MCF 10A (cell line): ENCODE measurements around the gene CTDSP1. TPM values are rescaled to one million over a fixed set of nuclear protein-coding genes. Genes with fewer than 3 reads are reported as not detected.

ENCODE experiments used
- BruUV-seq: library from RNA; stranded (reverse); fragments of 400-500 nt; replicated peaks from 2 replicates; lab custom pipeline; 2021; lab: Mats Ljungman, UMichigan
- CTCF ChIA-PET: fragments of 300-600 bp; sonication (Branson Sonifier 250); formaldehyde crosslinking; extraction: SDS; loops from one replicate; lab custom pipeline; 2021; ENCODE audit warnings: antibody characterized with exemption, inconsistent platforms; lab: Yijun Ruan, JAX
- POLR2A ChIA-PET: fragments of 300-600, 350-650 bp; sonication (Branson Sonifier 250); formaldehyde crosslinking; extraction: SDS; loops from one replicate; lab custom pipeline; 2020; ENCODE audit warnings: antibody characterized with exemption, inconsistent platforms; lab: Yijun Ruan, JAX
- DNase-seq: peaks from one replicate; pipeline ENCODE4 v3.0.0-alpha.2; 2018; ENCODE audit not compliant: unreplicated experiment
- H3K27ac Mint-ChIP-seq: one replicate; pipeline ENCODE4 v1.8.0; 2022; ENCODE audit warnings: mild to moderate bottlenecking, low read depth, mixed read lengths; ENCODE audit not compliant: unreplicated experiment
- H3K27me3 Mint-ChIP-seq: one replicate; pipeline ENCODE4 v1.8.0; 2022; ENCODE audit warnings: mixed read lengths; ENCODE audit not compliant: insufficient read depth, unreplicated experiment
- H3K36me3 Mint-ChIP-seq: one replicate; pipeline ENCODE4 v1.8.0; 2022; ENCODE audit warnings: mild to moderate bottlenecking, moderate library complexity, mixed read lengths; ENCODE audit not compliant: insufficient read depth, unreplicated experiment
- H3K4me1 Mint-ChIP-seq: one replicate; pipeline ENCODE4 v1.8.0; 2022; ENCODE audit warnings: mixed read lengths; ENCODE audit not compliant: insufficient read depth, unreplicated experiment
- H3K4me3 Mint-ChIP-seq: one replicate; pipeline ENCODE4 v1.8.0; 2022; ENCODE audit warnings: mild to moderate bottlenecking, moderate library complexity, mixed read lengths; ENCODE audit not compliant: unreplicated experiment
- H3K9me3 Mint-ChIP-seq: one replicate; pipeline ENCODE4 v1.8.0; 2022; ENCODE audit warnings: mixed read lengths; ENCODE audit not compliant: unreplicated experiment
- CTCF ChIP-seq: fragments of 200-600 bp; IDR thresholded peaks from one replicate; pipeline ENCODE4 v1.8.0; 2022; ENCODE audit warnings: antibody characterized with exemption, mild to moderate bottlenecking; ENCODE audit not compliant: unreplicated experiment
- intact Hi-C: fragments of 100-400 bp; cut with micrococcal nuclease; formaldehyde crosslinking; loops from 2 replicates; pipeline ENCODE4 v1.14.1; 2022
- total RNA-seq: library from RNA; stranded (reverse); gene quantifications from 2 replicates; pipeline ENCODE4 v1.2.3, GENCODE V29; 2022

CTDSP1 gene
- total RNA-seq, 1 experiment from 2014 or later = 72.3 TPM

DNA sequence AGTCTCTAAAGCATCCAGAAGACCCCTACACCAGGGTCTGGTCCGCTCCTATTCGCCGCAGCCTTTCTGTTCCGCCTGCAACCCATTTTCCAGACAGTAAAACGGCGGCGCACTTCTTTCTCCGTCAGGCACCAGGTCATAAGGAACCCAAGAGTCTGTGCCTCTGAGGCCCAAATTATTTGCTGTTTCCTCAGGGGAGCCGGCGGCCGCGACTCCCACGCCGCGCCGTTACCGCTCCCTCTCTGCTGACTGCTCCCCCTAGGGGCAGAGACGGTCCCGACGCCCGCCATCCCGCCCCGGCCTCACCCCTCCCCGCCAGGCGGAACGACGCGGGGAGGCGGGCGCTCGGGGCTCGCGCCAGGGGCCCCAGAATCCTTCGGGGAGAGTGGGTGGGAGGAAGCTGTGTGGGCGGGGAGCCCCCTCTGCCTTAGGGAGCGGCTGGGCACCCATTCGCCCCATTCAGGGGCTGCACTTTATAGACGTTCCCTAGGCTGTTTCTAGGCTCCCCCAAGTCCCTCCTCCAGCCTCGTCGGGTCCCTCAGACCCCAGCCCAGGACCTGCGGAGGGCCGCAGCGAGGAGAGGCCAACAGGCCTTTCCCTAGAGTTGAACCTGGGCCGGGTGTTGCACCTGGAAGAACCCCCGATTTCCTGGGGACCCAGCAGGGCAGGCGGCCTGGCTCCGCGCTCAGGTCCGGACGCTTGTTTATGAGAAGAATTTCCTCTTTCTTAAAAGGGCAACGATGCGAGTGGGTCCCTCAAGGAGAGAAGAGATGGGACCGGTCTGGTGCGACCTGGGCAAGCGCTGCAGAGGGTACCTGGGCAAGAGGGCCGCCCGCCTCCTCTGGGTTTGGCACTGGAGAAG, 3.6 kb upstream of the CTDSP1 start:
- H3K4me3 Mint-ChIP-seq = peak overlapping the region; percentile 98
- BruUV-seq = no TSS peak
- POLR2A ChIA-PET = interaction anchor here (0.5 to 6.2 kb wide), 16 partner anchors 10 to 601 kb away, joined by 3 to 108 read pairs (median 5); partner anchors contain the start of genes AAMP, ARPC2, BCS1L and CATIP
- peak overlapping the region; percentile 90 for H3K27ac Mint-ChIP-seq
- intact Hi-C loops = loop anchor here (1.0 to 5.0 kb wide), 6 partner anchors 95 to 209 kb away; partner anchors contain the start of genes ARPC2, CNOT9, TMBIM1 and USP37
- CTCF ChIA-PET = interaction anchor here (0.5 to 6.4 kb wide), 16 partner anchors 8 to 1880 kb away, joined by 3 to 49 read pairs (median 4); partner anchors contain the start of genes AAMP, CATIP and PNKD
- H3K27me3 Mint-ChIP-seq = no peaks in the 10 kb centered on the region
- DNase-seq = peak; percentile 95
- peaks cover 16% of the 10 kb centered on the region for H3K36me3 Mint-ChIP-seq
- H3K9me3 Mint-ChIP-seq = no peaks in the 10 kb centered on the region
- H3K4me1 Mint-ChIP-seq = peaks cover 12% of the 10 kb centered on the region
- TF ChIP-seq CTCF = peak; percentile 86

DNA sequence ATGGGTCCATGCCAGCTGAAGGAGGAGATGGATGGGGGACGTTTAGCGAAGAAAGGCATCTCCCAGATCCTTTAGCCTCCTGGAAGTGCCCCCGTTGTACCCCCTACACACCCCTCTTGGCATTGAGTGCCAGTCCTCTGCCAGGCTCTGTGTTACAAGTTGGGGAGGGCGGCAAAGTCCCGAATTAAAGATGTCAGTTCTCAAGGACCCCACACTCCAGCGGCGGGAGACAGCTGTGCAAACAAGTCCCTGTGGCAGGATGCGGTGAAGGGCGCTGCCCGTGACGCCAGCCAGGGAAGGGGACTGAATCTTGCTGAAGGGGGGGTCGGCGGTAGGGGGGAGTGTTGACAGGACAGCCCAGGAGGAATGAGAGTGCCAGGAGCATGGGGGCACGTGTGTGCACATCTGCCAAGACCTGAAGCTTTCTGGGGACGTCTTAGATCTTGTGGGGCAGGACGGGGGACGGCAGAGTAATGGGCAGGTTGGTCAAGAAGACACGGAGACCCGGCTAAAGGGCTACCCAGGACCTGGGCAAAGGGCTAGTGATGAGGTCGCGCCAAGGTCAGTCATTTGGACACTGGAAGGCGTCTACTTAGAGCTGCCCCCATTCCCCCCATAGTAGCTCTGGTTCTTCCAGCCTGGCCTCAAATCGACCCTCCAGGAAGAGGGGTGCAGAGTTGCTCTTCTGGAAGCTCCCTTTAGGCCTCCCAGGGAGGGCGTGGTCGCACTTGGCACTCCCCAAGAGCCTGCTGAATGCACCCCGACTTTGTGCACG, 2.8 kb upstream of the CTDSP1 start:
- DNase-seq = peak; percentile 63
- ChIA-PET POLR2A (interaction anchor here (0.5 to 6.2 kb wide), 20 partner anchors 9 to 601 kb away, joined by 3 to 108 read pairs (median 4); partner anchors contain the start of genes AAMP, ARPC2, BCS1L and CATIP), CTCF (interaction anchor here (0.5 to 6.4 kb wide), 18 partner anchors 7 to 1881 kb away, joined by 3 to 49 read pairs (median 4); partner anchors contain the start of genes AAMP, CATIP and PNKD)
- peak overlapping the region; percentile 98 for H3K4me3 Mint-ChIP-seq
- H3K27ac Mint-ChIP-seq = peak overlapping the region; percentile 90
- TF ChIP-seq CTCF = no peak
- no peaks in the 10 kb centered on the region for H3K27me3 Mint-ChIP-seq
- BruUV-seq = no TSS peak
- no peaks in the 10 kb centered on the region for H3K9me3 Mint-ChIP-seq
- H3K36me3 Mint-ChIP-seq = peaks cover 16% of the 10 kb centered on the region
- intact Hi-C loops = loop anchor here (1.0 to 5.0 kb wide), 6 partner anchors 96 to 210 kb away; partner anchors contain the start of genes ARPC2, CNOT9, TMBIM1 and USP37
- H3K4me1 Mint-ChIP-seq = peaks cover 12% of the 10 kb centered on the region

DNA sequence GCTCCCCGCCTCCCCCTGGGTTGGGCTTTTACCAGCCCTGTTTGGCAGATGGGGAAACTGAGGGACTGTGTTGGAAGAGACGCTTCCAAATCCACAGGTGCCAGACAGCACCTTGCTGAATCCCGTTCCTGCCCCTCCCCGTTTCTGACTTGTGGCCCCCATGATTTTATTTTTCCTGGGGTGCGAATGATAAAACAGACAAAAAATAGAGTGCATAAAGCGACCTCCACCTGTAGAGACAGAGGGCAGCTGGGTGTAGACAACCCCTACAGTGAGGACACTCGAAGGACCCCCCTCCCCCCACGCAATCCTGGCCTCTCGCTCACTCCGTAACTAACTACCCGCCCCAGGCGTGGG, 2.2 kb upstream of the CTDSP1 start:
- peak overlapping the region; percentile 90 for H3K27ac Mint-ChIP-seq
- no peaks in the 10 kb centered on the region for H3K27me3 Mint-ChIP-seq
- POLR2A ChIA-PET = interaction anchor here (0.6 to 6.2 kb wide), 14 partner anchors 9 to 181 kb away, joined by 3 to 108 read pairs (median 4); partner anchors contain the start of genes AAMP, ARPC2, PNKD and TMBIM1
- CTCF ChIA-PET = interaction anchor here (0.8 to 6.4 kb wide), 7 partner anchors 41 to 125 kb away, joined by 3 to 49 read pairs (median 8); partner anchors contain the start of genes AAMP, CATIP and PNKD
- intact Hi-C loops = loop anchor here (2.0 to 5.0 kb wide), 4 partner anchors 105 to 210 kb away; partner anchors contain the start of genes ARPC2, CNOT9, TMBIM1 and USP37
- H3K4me3 Mint-ChIP-seq = peak overlapping the region; percentile 98
- no peak for TF ChIP-seq CTCF
- H3K36me3 Mint-ChIP-seq = peaks cover 22% of the 10 kb centered on the region
- peaks cover 12% of the 10 kb centered on the region for H3K4me1 Mint-ChIP-seq
- no peak for DNase-seq
- BruUV-seq = no TSS peak
- H3K9me3 Mint-ChIP-seq = no peaks in the 10 kb centered on the region
